PC-3 (cell line): ENCODE measurements around the gene MCU. TPM values are rescaled to one million over a fixed set of nuclear protein-coding genes. Genes with fewer than 3 reads are reported as not detected.
"Not testable (repeated sequence)": the region's sequence is repeated elsewhere in the genome, so short reads cannot be mapped to it uniquely, and the experiment has no call there.

Source experiments
- ATAC-seq: fragments of 200-7000 bp; cut with Tn5 transposase; 2 replicates; pipeline ENCODE4 v1.9.1; 2020; ENCODE audit warnings: mild to moderate bottlenecking, moderate library complexity
- BruUV-seq: library from RNA; stranded (reverse); fragments of 400-500 nt; replicated peaks from 2 replicates; lab custom pipeline; 2021; lab: Mats Ljungman, UMichigan
- CTCF ChIA-PET: fragments of 300-600 bp; sonication (Branson Sonifier 250); formaldehyde crosslinking; loops from one replicate; lab custom pipeline; 2022; ENCODE audit warnings: antibody characterized with exemption; lab: Charles Lee
- POLR2A ChIA-PET: fragments of 300-600 bp; sonication (Branson Sonifier 250); formaldehyde crosslinking; loops from one replicate; lab custom pipeline; 2022; ENCODE audit warnings: antibody characterized with exemption; ENCODE audit not compliant: unreplicated experiment; lab: Charles Lee
- DNase-seq: peaks from one replicate; pipeline ENCODE4 v3.0.0-alpha.2; 2015
- H2AFZ ChIP-seq: fragments of 300-600 bp; sonication (generic); 2 replicates; pipeline ENCODE4 v1.6.0; 2016; ENCODE audit warnings: antibody characterized with exemption, low read length
- H3F3A ChIP-seq: fragments of 300-600 bp; sonication (generic); one replicate; pipeline ENCODE4 v1.6.0; 2017; ENCODE audit warnings: antibody characterized with exemption, low read length, control low read depth, mild to moderate bottlenecking; ENCODE audit not compliant: unreplicated experiment
- H3K27ac ChIP-seq: fragments of 300-600 bp; sonication (generic); 2 replicates; pipeline ENCODE4 v1.5.1; 2016; ENCODE audit warnings: mild to moderate bottlenecking, low read length
- H3K27me3 ChIP-seq: fragments of 300-600 bp; sonication (generic); 2 replicates; pipeline ENCODE4 v1.6.1; 2016; ENCODE audit warnings: low read length, mixed read lengths
- H3K36me3 ChIP-seq: fragments of 300-600 bp; sonication (generic); 2 replicates; pipeline ENCODE4 v1.6.1; 2016; ENCODE audit warnings: low read depth, mixed run types, low read length, mixed read lengths
- H3K4me1 ChIP-seq: fragments of 300-600 bp; sonication (generic); 2 replicates; pipeline ENCODE4 v1.5.1; 2016; ENCODE audit warnings: low read length; ENCODE audit not compliant: insufficient read depth
- H3K4me2 ChIP-seq: fragments of 300-600 bp; sonication (generic); 2 replicates; pipeline ENCODE4 v1.6.0; 2016; ENCODE audit warnings: low read length
- H3K4me3 ChIP-seq: fragments of 300-600 bp; sonication (generic); 2 replicates; pipeline ENCODE4 v1.5.1; 2016; ENCODE audit warnings: mild to moderate bottlenecking, low read length, mixed read lengths
- H3K79me2 ChIP-seq: fragments of 300-600 bp; sonication (generic); 2 replicates; pipeline ENCODE4 v1.6.1; 2017; ENCODE audit warnings: low read length, mixed read lengths
- H3K9ac ChIP-seq: fragments of 300-600 bp; sonication (generic); 2 replicates; pipeline ENCODE4 v1.6.0; 2016; ENCODE audit warnings: mild to moderate bottlenecking, low read length
- H3K9me2 ChIP-seq: fragments of 300-600 bp; sonication (generic); replicated peaks from 2 replicates; pipeline ENCODE4 v1.6.1; 2016; ENCODE audit warnings: mixed run types, low read length, mixed read lengths
- H3K9me3 ChIP-seq: fragments of 300-600 bp; sonication (generic); 2 replicates; pipeline ENCODE4 v1.6.1; 2016; ENCODE audit warnings: low read length, mixed read lengths
- H4K20me1 ChIP-seq: fragments of 300-600 bp; sonication (generic); 2 replicates; pipeline ENCODE4 v1.6.1; 2016; ENCODE audit warnings: low read length, mixed read lengths
- CTCF ChIP-seq: fragments of 300-600 bp; sonication (generic); conservative IDR thresholded peaks from 2 replicates; pipeline ENCODE4 v1.5.1; 2017; ENCODE audit warnings: antibody characterized with exemption, low read depth, mild to moderate bottlenecking, low read length
- EZH2 ChIP-seq: fragments of 300-600 bp; sonication (generic); IDR thresholded peaks from one replicate; pipeline ENCODE4 v1.6.1; 2017; ENCODE audit warnings: antibody characterized with exemption, mild to moderate bottlenecking, low read length; ENCODE audit not compliant: unreplicated experiment
- EZH2phosphoT487 ChIP-seq: fragments of 300-600 bp; sonication (generic); IDR thresholded peaks from 2 replicates; pipeline ENCODE4 v1.6.1; 2018; ENCODE audit warnings: mild to moderate bottlenecking, antibody characterized with exemption, low read length, borderline replicate concordance
- intact Hi-C: fragments of 100-400 bp; cut with micrococcal nuclease; formaldehyde crosslinking; loops from 2 replicates; pipeline ENCODE4 v1.9.0; 2023
- total RNA-seq: library from RNA; depleted of rRNA; stranded (reverse); fragments of >200 nt; gene quantifications from 2 replicates; pipeline ENCODE4 v1.2.3, GENCODE V29; 2014

The MCU gene
- total RNA-seq, 1 experiment from 2014 or later = 21.5 TPM

GRCh38 chr10:72667207-72667864 is 24.6 kb upstream of the MCU start:
- Histone ChIP-seq H3K4me3 (no peak overlapping the region), H3K9me2 (no peaks in the 10 kb centered on the region), H3K79me2 (no peaks in the 10 kb centered on the region), H3F3A (no peaks in the 10 kb centered on the region), H3K27ac (no peak overlapping the region), H2AFZ (no peak overlapping the region), H3K27me3 (no peaks in the 10 kb centered on the region), H3K9ac (no peak overlapping the region), H3K4me2 (no peak overlapping the region), H3K9me3 (no peaks in the 10 kb centered on the region), H4K20me1 (no peaks in the 10 kb centered on the region), H3K36me3 (no peaks in the 10 kb centered on the region), H3K4me1 (peaks cover 3% of the 10 kb centered on the region; the same call in 1 of the 2 replicates)
- ATAC-seq (no peak), DNase-seq (no peak)
- ChIA-PET POLR2A (no interaction called here), CTCF (interaction anchor here (0.7 kb wide), 1 partner anchor 21 kb away, joined by 7 read pairs; no protein-coding TSS in a partner anchor)
- intact Hi-C loops = no loop called here
- TF ChIP-seq EZH2 (no peak), EZH2phosphoT487 (no peak), CTCF (no peak)
- BruUV-seq = no TSS peak

GRCh38 chr10:72673280-72673679 is 18.7 kb upstream of the MCU start:
- Histone ChIP-seq H3K27me3 (no peaks in the 10 kb centered on the region), H3K79me2 (no peaks in the 10 kb centered on the region), H3K27ac (no peak overlapping the region), H4K20me1 (no peaks in the 10 kb centered on the region), H3F3A (no peaks in the 10 kb centered on the region), H3K4me2 (no peak overlapping the region), H3K9ac (no peak overlapping the region), H3K4me1 (peaks cover 19% of the 10 kb centered on the region; the same call in 1 of the 2 replicates), H2AFZ (no peak overlapping the region), H3K4me3 (no peak overlapping the region), H3K9me3 (no peaks in the 10 kb centered on the region), H3K9me2 (no peaks in the 10 kb centered on the region), H3K36me3 (no peaks in the 10 kb centered on the region)
- no peak for ATAC-seq
- DNase-seq = no peak
- TF ChIP-seq EZH2phosphoT487 = no peak
- TF ChIP-seq EZH2 = no peak
- no peak for TF ChIP-seq CTCF
- intact Hi-C loops = no loop called here
- CTCF ChIA-PET = no interaction called here
- no TSS peak for BruUV-seq
- POLR2A ChIA-PET = no interaction called here

GRCh38 chr10:72674174-72674573 is 17.8 kb upstream of the MCU start:
- CTCF ChIA-PET, intact Hi-C loops, POLR2A ChIA-PET, H3K4me3 ChIP-seq, H3K9ac ChIP-seq, ATAC-seq, H3K9me2 ChIP-seq, H2AFZ ChIP-seq, H3K79me2 ChIP-seq, H3K9me3 ChIP-seq, H4K20me1 ChIP-seq, H3K4me2 ChIP-seq, H3K36me3 ChIP-seq, H3F3A ChIP-seq, H3K27me3 ChIP-seq, BruUV-seq, H3K27ac ChIP-seq, DNase-seq: not testable (repeated sequence)
- peaks cover 19% of the 10 kb centered on the region; the same call in 1 of the 2 replicates for H3K4me1 ChIP-seq
